A549 (cell line): ENCODE measurements around the gene UBAC2. TPM values are rescaled to one million over a fixed set of nuclear protein-coding genes. Genes with fewer than 3 reads are reported as not detected.

ENCODE experiments used
- ATAC-seq, 2 experiments: fragments of 200-7000 bp in 1 of 2; fragments of >200 bp in 1 of 2; cut with Nextera tagmentation in 1 of 2; cut with Tn5 transposase in 1 of 2; 3 replicates each; pipeline versions ENCODE4 v1.8.0 to v1.9.1; 2018 to 2020; ENCODE audit warnings: mild to moderate bottlenecking in 1 of 2, moderate library complexity in 1 of 2
- CTCF ChIA-PET: fragments of 300-600 bp; sonication (Branson Sonifier 250); formaldehyde crosslinking; extraction: SDS; loops from one replicate; lab custom pipeline; 2021; ENCODE audit warnings: antibody characterized with exemption, inconsistent platforms; lab: Yijun Ruan, JAX
- POLR2A ChIA-PET: fragments of 350-600 bp; formaldehyde crosslinking; extraction: SDS; loops from one replicate; lab custom pipeline; 2021; ENCODE audit warnings: antibody characterized with exemption, inconsistent platforms; lab: Yijun Ruan, JAX
- DNase-seq, 2 experiments: peaks; one replicate each; pipeline versions ENCODE4 v3.0.0 to v3.0.0-alpha.2; 2011 to 2016; ENCODE audit warnings: low read depth in 1 of 2, low spot score in 1 of 2
- FAIRE-seq: peaks from 2 replicates; lab custom pipeline; 2011; peaks lifted over from hg19 to GRCh38; lab: Jason Lieb, UNC
- H3K27ac ChIP-seq, 2 experiments: fragments of >200 bp; sonication (Bioruptor Twin); formaldehyde crosslinking; 3 replicates each; pipeline ENCODE4 v1.5.1; 2016 to 2017
- H3K4me1 ChIP-seq: fragments of >200 bp; sonication (Bioruptor Twin); formaldehyde crosslinking; 3 replicates; pipeline ENCODE4 v1.6.1; 2016
- H3K4me2 ChIP-seq: fragments of >200 bp; sonication (Bioruptor Twin); formaldehyde crosslinking; 3 replicates; pipeline ENCODE4 v1.6.1; 2016
- H3K4me3 ChIP-seq: fragments of >200 bp; sonication (Bioruptor Twin); formaldehyde crosslinking; 3 replicates; pipeline ENCODE4 v1.5.1; 2016
- H3K9me3 ChIP-seq: fragments of >200 bp; sonication (Bioruptor Twin); formaldehyde crosslinking; 3 replicates; pipeline ENCODE4 v1.6.1; 2016
- BCL3 ChIP-seq: fragments of >200 bp; sonication (Bioruptor Twin); formaldehyde crosslinking; IDR thresholded peaks from 3 replicates; pipeline ENCODE4 v1.6.1; 2016
- BHLHE40 ChIP-seq: IDR thresholded peaks from 2 replicates; pipeline ENCODE4 v1.6.1; 2012; ENCODE audit warnings: low read depth, low read length, inconsistent platforms
- CHD4 ChIP-seq: fragments of 200-600 bp; sonication (generic); IDR thresholded peaks from 2 replicates; pipeline ENCODE4 v1.6.1; 2016; ENCODE audit warnings: antibody characterized with exemption, mild to moderate bottlenecking, borderline replicate concordance
- CTCF ChIP-seq: fragments of >200 bp; sonication (Bioruptor Twin); formaldehyde crosslinking; IDR thresholded peaks from 3 replicates; pipeline ENCODE4 v1.5.1; 2016
- EHF ChIP-seq: fragments of 250-450 bp; sonication (Bioruptor Pico); IDR thresholded peaks from 2 replicates; pipeline ENCODE4 v1.5.0; 2020; ENCODE audit warnings: mild to moderate bottlenecking
- EHMT2 ChIP-seq: fragments of 200-600 bp; sonication (generic); IDR thresholded peaks from 2 replicates; pipeline ENCODE4 v1.6.1; 2016; ENCODE audit warnings: antibody characterized with exemption, low read depth, mild to moderate bottlenecking, moderate library complexity
- ELK1 ChIP-seq: fragments of 150-350 bp; IDR thresholded peaks from 2 replicates; pipeline ENCODE4 v1.6.1; 2014; ENCODE audit warnings: low read depth, mild to moderate bottlenecking, low read length
- EP300 ChIP-seq, 2 experiments: fragments of >200 bp; sonication (Bioruptor Twin); formaldehyde crosslinking; IDR thresholded peaks; 2 replicates in 1 of 2; 3 replicates in 1 of 2; pipeline ENCODE4 v1.6.1; 2016 to 2017
- FOSB ChIP-seq: fragments of 250-450 bp; sonication (Bioruptor Pico); IDR thresholded peaks from 2 replicates; pipeline ENCODE4 v1.5.0; 2020; ENCODE audit warnings: mild to moderate bottlenecking, moderate library complexity
- FOSL2 ChIP-seq, 2 experiments: fragments of 450-650 bp in 1 of 2; fragments of >200 bp in 1 of 2; sonication (Bioruptor Twin) in 1 of 2; formaldehyde crosslinking; IDR thresholded peaks; 2 replicates each; pipeline versions ENCODE4 v1.5.0 to v1.6.1; 2016 to 2020; ENCODE audit warnings: mild to moderate bottlenecking in 1 of 2, moderate library complexity in 1 of 2
- FOXS1 ChIP-seq: fragments of 250-450 bp; sonication (Bioruptor Pico); IDR thresholded peaks from 2 replicates; pipeline ENCODE4 v1.5.0; 2020; ENCODE audit warnings: mild to moderate bottlenecking, moderate library complexity
- GATA3 ChIP-seq: IDR thresholded peaks from 2 replicates; pipeline ENCODE4 v1.6.1; 2012; ENCODE audit warnings: borderline replicate concordance
- HMGXB4 ChIP-seq: fragments of 250-450 bp; sonication (Bioruptor Pico); IDR thresholded peaks from 2 replicates; pipeline ENCODE4 v1.5.0; 2021; ENCODE audit warnings: mild to moderate bottlenecking, moderate library complexity, borderline replicate concordance
- JUN ChIP-seq, 2 experiments: fragments of >200 bp; sonication (Bioruptor Twin); formaldehyde crosslinking; IDR thresholded peaks; 2 replicates in 1 of 2; 3 replicates in 1 of 2; pipeline ENCODE4 v1.6.1; 2016 to 2017
- KDM5A ChIP-seq: fragments of 200-600 bp; sonication (generic); IDR thresholded peaks from 2 replicates; pipeline ENCODE4 v1.6.1; 2016; ENCODE audit warnings: antibody characterized with exemption, mild to moderate bottlenecking
- MAZ ChIP-seq: fragments of 150-350 bp; IDR thresholded peaks from 2 replicates; pipeline ENCODE4 v1.6.1; 2014; ENCODE audit warnings: antibody characterized with exemption, low read depth, low read length, borderline replicate concordance
- NR3C1 ChIP-seq: fragments of >200 bp; sonication (Bioruptor Twin); formaldehyde crosslinking; IDR thresholded peaks from 3 replicates; pipeline ENCODE4 v1.6.1; 2017
- PBX3 ChIP-seq: IDR thresholded peaks from 2 replicates; pipeline ENCODE4 v1.6.1; 2012
- RFX5 ChIP-seq: fragments of 450-650 bp; IDR thresholded peaks from 2 replicates; pipeline ENCODE4 v1.7.1; 2014; ENCODE audit warnings: antibody characterized with exemption, mild to moderate bottlenecking, moderate library complexity
- SREBF2 ChIP-seq: fragments of 450-650 bp; IDR thresholded peaks from 2 replicates; pipeline ENCODE4 v1.6.1; 2014; ENCODE audit warnings: mild to moderate bottlenecking, moderate library complexity
- ZNF302 ChIP-seq: fragments of 250-450 bp; sonication (Bioruptor Pico); IDR thresholded peaks from 2 replicates; pipeline ENCODE4 v1.9.0; 2021; ENCODE audit warnings: inconsistent platforms, mild to moderate bottlenecking, moderate library complexity
- WGBS: methylation state at CpG from one replicate; pipeline ENCODE4 v1.1.6; 2017; ENCODE audit errors: missing lambda C conversion rate; 5-methylcytosine and 5-hydroxymethylcytosine counted together
- polyA plus RNA-seq, 4 experiments: library from polyadenylated mRNA; depleted of rRNA in 3 of 4; stranded (reverse); fragments of >200 nt; fragmentation: RNase III in 1 of 4; extraction: RNeasy Plus Mini Kit Qiagen cat#74134 plus additional on column Dnase treatment in 1 of 4; gene quantifications; 2 replicates in 3 of 4; 3 replicates in 1 of 4; pipeline ENCODE4 v1.2.3, GENCODE V29; 2011 to 2017

The UBAC2 gene
- polyA plus RNA-seq, 2 of the 4 experiments (the other 2 are of a cell fraction) = 61.6 to 103 TPM

- no peak overlapping the region for H3K4me2 ChIP-seq
- 98% methylated on average over 3 of the region's 3 CpGs for WGBS
- ATAC-seq = no peak
- no peak for DNase-seq
- no peaks in the 10 kb centered on the region for H3K4me1 ChIP-seq
- no peak overlapping the region for H3K27ac ChIP-seq
- TF ChIP-seq ZNF302 (CRISPR knock-in tag) = no peak
- TF ChIP-seq BHLHE40 = no peak
- no peak for TF ChIP-seq RFX5
- no peak for TF ChIP-seq EHMT2
- no peak for TF ChIP-seq NR3C1
- TF ChIP-seq EHF (CRISPR knock-in tag) = no peak
- TF ChIP-seq CTCF = no peak
- TF ChIP-seq HMGXB4 (CRISPR knock-in tag) = no peak
- TF ChIP-seq GATA3 = no peak
- no peak for TF ChIP-seq JUN (IDR thresholded peaks at IDR 0.05)
- no peak for TF ChIP-seq EP300 (IDR thresholded peaks at IDR 0.05)
- no peak for TF ChIP-seq SREBF2
- TF ChIP-seq MAZ = no peak
- TF ChIP-seq BCL3 = no peak
- no peak for TF ChIP-seq FOSL2 (IDR thresholded peaks at IDR 0.05)
- TF ChIP-seq FOSL2 (CRISPR knock-in tag; IDR thresholded peaks at IDR 0.05) = no peak
- TF ChIP-seq KDM5A = no peak
- TF ChIP-seq ELK1 = no peak
- no peak for TF ChIP-seq PBX3
- TF ChIP-seq FOXS1 (CRISPR knock-in tag) = no peak
- no peak for TF ChIP-seq FOSB (CRISPR knock-in tag)
- ChIA-PET CTCF (interaction anchor here (1.5 kb wide), 1 partner anchor 82 kb away, joined by 6 read pairs; no protein-coding TSS in a partner anchor), POLR2A (no interaction called here)
- no peak overlapping the region for H3K4me3 ChIP-seq
- H3K9me3 ChIP-seq = no peaks in the 10 kb centered on the region
- no peak for FAIRE-seq
Observed at GRCh38 chr13:99258946-99259345, 58.3 kb downstream of the UBAC2 start.

- FAIRE-seq (no peak), ATAC-seq (no peak), DNase-seq (no peak)
- no peak overlapping the region for H3K4me2 ChIP-seq
- TF ChIP-seq CHD4 = no peak
- H3K4me3 ChIP-seq = no peak overlapping the region
- no peaks in the 10 kb centered on the region for H3K9me3 ChIP-seq
- ChIA-PET POLR2A (no interaction called here), CTCF (interaction anchor here (1.4 to 2.3 kb wide), 4 partner anchors 9 to 176 kb away, joined by 4 to 5 read pairs (median 4); no protein-coding TSS in a partner anchor)
- no peak overlapping the region for H3K27ac ChIP-seq
- H3K4me1 ChIP-seq = no peaks in the 10 kb centered on the region
- 90% methylated on average over 5 of the region's 5 CpGs for WGBS
Observed at GRCh38 chr13:99260216-99260615, 59.6 kb downstream of the UBAC2 start.
